ENCODE measurements around the gene ZNF534. TPM values are rescaled to one million over a fixed set of nuclear protein-coding genes. Genes with fewer than 3 reads are reported as not detected.
"Not testable (repeated sequence)": the region's sequence is repeated elsewhere in the genome, so short reads cannot be mapped to it uniquely, and the experiment has no call there.

The ZNF534 gene
- total and polyA plus RNA-seq, 2 of the 13 experiments (the other 11 are each of a cell fraction or from before 2014, with no cell fraction given), result 0.04 to 0.08 TPM

- H2AFZ ChIP-seq (ENCODE audit: low read length); intact Hi-C loops (cut with micrococcal nuclease; ENCODE audit: unreplicated experiment); H3K79me2 ChIP-seq (ENCODE audit: insufficient read depth, low read length); FAIRE-seq; H3K4me3 ChIP-seq (replicated peaks in 1 of 3; ENCODE audit: insufficient read depth in 1 of 3, low read depth in 2 of 3, low read length in 3 of 3); CTCF ChIA-PET (ENCODE audit: low intra/inter-chr PET ratio, low total read pairs); H3K36me3 ChIP-seq (replicated peaks in 1 of 2; ENCODE audit: control insufficient read depth in 1 of 2, insufficient read depth in 2 of 2, low read length in 2 of 2); H3K27me3 ChIP-seq (ENCODE audit: control insufficient read depth in 1 of 2, insufficient read depth in 2 of 2, low read length in 2 of 2); H3K9ac ChIP-seq (ENCODE audit: insufficient read depth, low read depth, low read length); H4K20me1 ChIP-seq (ENCODE audit: insufficient read depth, low read length); H3K4me1 ChIP-seq (ENCODE audit: insufficient read depth, low read length); H3K4me2 ChIP-seq (ENCODE audit: low read depth, low read length); in situ Hi-C loops (cut with HindIII; ENCODE audit: extremely low pct_ligation_motif_present, low pct_unique_long_range_greater_than_20kb); H3K27ac ChIP-seq (ENCODE audit: extremely low read length, insufficient read depth, low read length); DNase-seq (ENCODE audit: low spot score); ATAC-seq; BruUV-seq (replicated peaks); POLR2A ChIA-PET: not testable (repeated sequence)
- 6% methylated on average over 6 of the region's 7 CpGs for WGBS (ENCODE audit: low lambda C conversion rate)
- H3K9me3 ChIP-seq (ENCODE audit: low read length), result peaks cover 72% of the 10 kb centered on the region
Measured at GRCh38 chr19:52485064-52485463, 56.1 kb downstream of the ZNF534 start.

GRCh38 chr19:52485561-52486240 lies 56.8 kb downstream of the ZNF534 start:
- DNase-seq (ENCODE audit: low spot score); H2AFZ ChIP-seq (ENCODE audit: low read length); BruUV-seq (replicated peaks); H4K20me1 ChIP-seq (ENCODE audit: insufficient read depth, low read length); H3K4me1 ChIP-seq (ENCODE audit: insufficient read depth, low read length); H3K27ac ChIP-seq (ENCODE audit: extremely low read length, insufficient read depth, low read length); intact Hi-C loops (cut with micrococcal nuclease; ENCODE audit: unreplicated experiment); H3K9ac ChIP-seq (ENCODE audit: insufficient read depth, low read depth, low read length); H3K36me3 ChIP-seq (replicated peaks in 1 of 2; ENCODE audit: control insufficient read depth in 1 of 2, insufficient read depth in 2 of 2, low read length in 2 of 2); ATAC-seq; H3K27me3 ChIP-seq (ENCODE audit: control insufficient read depth in 1 of 2, insufficient read depth in 2 of 2, low read length in 2 of 2); in situ Hi-C loops (cut with HindIII; ENCODE audit: extremely low pct_ligation_motif_present, low pct_unique_long_range_greater_than_20kb); H3K4me3 ChIP-seq (replicated peaks in 1 of 3; ENCODE audit: insufficient read depth in 1 of 3, low read depth in 2 of 3, low read length in 3 of 3); FAIRE-seq; CTCF ChIA-PET (ENCODE audit: low intra/inter-chr PET ratio, low total read pairs); H3K79me2 ChIP-seq (ENCODE audit: insufficient read depth, low read length); H3K4me2 ChIP-seq (ENCODE audit: low read depth, low read length); POLR2A ChIA-PET: not testable (repeated sequence)
- peaks cover 72% of the 10 kb centered on the region for H3K9me3 ChIP-seq (ENCODE audit: low read length)
- 5% methylated on average over 4 of the region's 8 CpGs for WGBS (ENCODE audit: low lambda C conversion rate)

Data from HepG2 (cell line).